ENCODE results near the gene PTPRCAP. TPM values are rescaled to one million over a fixed set of nuclear protein-coding genes. Genes with fewer than 3 reads are reported as not detected.
A peak's percentile ranks its signal among the peaks of the same experiment; 100 is the strongest.

Gene PTPRCAP
- total RNA-seq, 4 donors from 2014 or later: 0.29 to 5.0 (median 1.9) TPM

DNA sequence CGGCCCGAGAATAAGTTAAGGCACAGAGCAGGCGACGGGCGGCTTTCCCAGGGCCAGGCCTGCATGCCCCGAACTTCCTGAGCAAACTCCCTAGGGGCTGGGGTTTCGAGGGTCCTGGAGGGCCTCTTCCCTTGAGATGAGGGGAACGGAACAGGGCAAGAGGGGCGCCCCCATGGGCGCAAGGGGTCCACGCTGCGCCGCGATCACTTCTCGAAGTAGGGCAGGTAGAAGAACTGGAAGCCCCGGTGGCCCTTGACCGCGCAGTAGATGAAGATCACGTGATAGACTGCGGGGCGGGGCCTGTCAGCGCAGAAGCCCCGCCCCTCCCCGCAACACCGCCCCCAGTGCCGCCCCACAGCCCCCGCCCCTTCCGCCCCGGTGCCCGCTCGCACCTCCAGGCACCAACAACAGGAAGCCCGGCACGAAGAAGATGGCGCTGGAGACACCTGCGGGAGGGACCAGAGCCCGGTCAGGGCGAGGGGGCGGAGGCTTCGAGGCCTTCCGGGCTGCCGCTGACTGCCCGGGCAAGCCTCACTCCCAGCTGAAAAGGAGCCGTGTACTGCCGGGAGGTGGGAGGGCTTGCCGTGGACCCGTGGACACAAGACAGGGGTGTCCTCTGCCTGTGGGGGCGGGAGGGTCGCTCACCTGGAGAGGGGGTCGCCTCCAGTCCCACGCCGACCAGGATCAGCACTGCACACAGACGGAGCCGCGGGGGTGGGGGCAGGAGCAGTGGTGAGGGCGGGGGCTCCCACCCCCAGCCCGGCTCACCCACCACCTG is 27.1 kb upstream of the PTPRCAP start:
- peak overlapping the region; percentile 86 to 90 for H3K27ac ChIP-seq
- peak overlapping the region; percentile 24 to 40 for H3K4me3 ChIP-seq
- peaks cover 0 to 6% of the 10 kb centered on the region in 2 donors for H3K4me1 ChIP-seq
- intact Hi-C loops (cut with DNase I; ENCODE audit: low total_unique reads): no loop called here
- TF ChIP-seq POLR2A (IDR thresholded peaks at IDR 0.05) (peak; percentile 35 to 36), CTCF (IDR thresholded peaks at IDR 0.05) (no peak)
- peak; percentile 72 to 82 for DNase-seq
- no peaks in the 10 kb centered on the region for H3K36me3 ChIP-seq
- no peaks in the 10 kb centered on the region for H3K9me3 ChIP-seq
- no peaks in the 10 kb centered on the region for H3K27me3 ChIP-seq

DNA sequence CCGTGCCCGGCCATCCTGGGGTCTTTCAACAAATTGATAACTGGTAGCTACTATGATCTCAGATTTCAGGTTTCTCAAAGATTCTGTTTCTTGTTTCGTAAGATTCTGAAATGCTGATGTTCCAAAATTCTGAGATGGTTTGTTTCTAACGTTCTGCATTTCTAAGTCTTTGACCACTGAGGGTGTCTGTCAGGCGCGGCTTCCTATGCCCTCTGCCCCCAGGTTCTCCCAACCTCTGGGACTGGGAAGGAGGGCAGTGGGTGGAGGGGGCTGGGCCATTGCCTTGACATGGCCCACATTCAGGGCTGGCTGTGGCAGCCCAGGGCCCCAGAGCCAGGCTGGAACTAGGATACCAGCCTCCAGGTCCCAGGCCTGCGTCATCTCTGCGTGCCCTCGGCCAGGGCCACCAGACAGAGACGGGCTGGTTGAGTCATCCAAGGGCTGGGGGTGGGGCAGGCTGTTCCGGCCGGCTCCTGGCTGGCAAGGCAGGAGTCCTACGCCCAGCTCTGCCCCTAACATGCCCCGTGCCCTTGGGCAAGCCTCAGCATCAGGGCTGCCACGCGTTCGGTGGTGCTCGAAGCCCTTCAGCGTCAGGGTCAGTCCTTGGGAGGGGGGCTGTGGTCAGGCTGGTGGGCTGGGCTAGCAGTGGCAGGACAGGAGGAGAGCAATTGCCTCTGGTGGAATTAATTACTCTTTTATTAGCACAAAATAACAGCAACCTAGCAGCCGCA is 26.4 kb upstream of the PTPRCAP start:
- TF ChIP-seq POLR2A (IDR thresholded peaks at IDR 0.05): no peak
- TF ChIP-seq CTCF (IDR thresholded peaks at IDR 0.05): no peak
- intact Hi-C loops (cut with DNase I; ENCODE audit: low total_unique reads): no loop called here
- Histone ChIP-seq H3K36me3 (no peaks in the 10 kb centered on the region), H3K4me1 (peaks cover 0 to 6% of the 10 kb centered on the region in 2 donors), H3K9me3 (no peaks in the 10 kb centered on the region), H3K27ac (peak overlapping the region; percentile 86 to 90), H3K4me3 (peak overlapping the region; percentile 24 to 40), H3K27me3 (no peaks in the 10 kb centered on the region)
- DNase-seq: peak; percentile 46 to 50

DNA sequence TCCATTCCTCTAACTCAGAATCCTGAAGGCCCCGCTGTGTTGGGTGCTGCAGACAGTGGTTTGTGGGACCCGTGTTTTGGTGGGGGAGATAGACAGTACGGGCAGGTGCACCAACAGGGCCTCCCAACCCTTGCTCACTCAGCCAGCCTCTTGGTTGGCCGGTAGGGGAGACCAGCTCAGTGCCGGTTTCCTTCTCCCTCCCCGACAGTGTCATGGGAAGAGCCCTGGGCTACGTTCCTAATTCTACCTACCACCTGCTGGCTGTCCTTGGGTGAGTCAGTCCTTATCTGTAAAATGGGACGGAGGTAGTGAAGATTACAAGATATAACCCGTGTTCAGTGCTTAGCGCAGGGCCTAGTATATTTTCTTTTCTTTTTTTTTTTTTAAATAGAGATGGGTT is 25.7 kb upstream of the PTPRCAP start:
- no peaks in the 10 kb centered on the region for H3K9me3 ChIP-seq
- no peak overlapping the region for H3K4me3 ChIP-seq
- intact Hi-C loops (cut with DNase I; ENCODE audit: low total_unique reads): no loop called here
- TF ChIP-seq POLR2A (IDR thresholded peaks at IDR 0.05): no peak
- no peak for TF ChIP-seq CTCF (IDR thresholded peaks at IDR 0.05)
- H3K27me3 ChIP-seq: no peaks in the 10 kb centered on the region
- H3K27ac ChIP-seq: peak overlapping the region in 1 of 2 donors; percentile 90
- peaks cover 0 to 3% of the 10 kb centered on the region in 2 donors for H3K4me1 ChIP-seq
- DNase-seq: no peak
- H3K36me3 ChIP-seq: no peaks in the 10 kb centered on the region

DNA sequence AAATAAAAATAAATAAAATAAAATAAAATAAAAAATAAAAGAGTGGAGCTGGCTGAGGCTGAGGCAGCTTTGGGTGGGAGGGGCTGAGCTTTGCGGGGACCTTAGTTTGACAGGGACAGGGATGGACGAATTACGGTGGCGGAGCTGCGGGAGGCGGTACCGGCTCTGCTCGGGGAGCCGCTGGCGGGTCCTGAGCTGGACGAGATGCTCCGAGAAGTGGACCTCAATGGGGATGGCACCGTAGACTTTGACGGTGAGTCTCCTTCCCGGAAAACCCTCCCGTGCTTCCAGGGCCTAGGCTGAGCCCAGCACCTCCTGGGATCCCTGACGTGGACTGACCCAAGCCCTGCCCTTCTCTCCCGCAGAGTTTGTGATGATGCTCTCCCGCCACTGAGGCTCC is 20.8 kb upstream of the PTPRCAP start:
- TF ChIP-seq POLR2A (IDR thresholded peaks at IDR 0.05) (no peak), CTCF (IDR thresholded peaks at IDR 0.05) (no peak)
- Histone ChIP-seq H3K9me3 (no peaks in the 10 kb centered on the region), H3K4me1 (no peaks in the 10 kb centered on the region), H3K27ac (no peak overlapping the region), H3K27me3 (no peaks in the 10 kb centered on the region), H3K4me3 (no peak overlapping the region), H3K36me3 (no peaks in the 10 kb centered on the region)
- DNase-seq: no peak
- intact Hi-C loops (cut with DNase I; ENCODE audit: low total_unique reads): no loop called here

DNA sequence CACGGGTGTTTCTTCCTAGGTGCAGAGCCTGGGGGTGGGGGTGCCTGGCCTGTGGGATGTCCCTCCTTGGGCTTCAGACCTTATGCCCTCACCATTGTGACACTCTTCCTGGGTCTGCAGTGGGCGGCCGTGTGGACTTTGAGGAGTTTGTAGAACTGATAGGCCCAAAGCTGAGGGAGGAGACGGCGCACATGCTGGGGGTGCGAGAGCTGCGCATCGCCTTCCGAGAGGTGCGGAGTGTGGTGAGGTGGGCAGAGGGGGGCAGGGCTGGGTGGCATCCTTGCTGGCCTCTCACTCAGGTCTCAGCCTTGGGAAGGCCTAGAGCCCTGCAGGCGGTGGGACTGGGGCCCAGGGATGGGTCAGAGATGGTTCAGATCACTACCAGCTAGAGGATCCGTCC is 20.0 kb upstream of the PTPRCAP start:
- no peaks in the 10 kb centered on the region for H3K4me1 ChIP-seq
- TF ChIP-seq CTCF (IDR thresholded peaks at IDR 0.05) (no peak), POLR2A (IDR thresholded peaks at IDR 0.05) (no peak)
- intact Hi-C loops (cut with DNase I; ENCODE audit: low total_unique reads): no loop called here
- H3K27ac ChIP-seq: no peak overlapping the region
- DNase-seq: no peak
- H3K36me3 ChIP-seq: no peaks in the 10 kb centered on the region
- no peaks in the 10 kb centered on the region for H3K9me3 ChIP-seq
- H3K4me3 ChIP-seq: no peak overlapping the region
- no peaks in the 10 kb centered on the region for H3K27me3 ChIP-seq
